ENCODE results near the gene SHCBP1.

- TF ChIP-seq CTCF (IDR thresholded peaks at IDR 0.05) (no peak), POLR2A (IDR thresholded peaks at IDR 0.05) (no peak)
Measured at GRCh38 chr16:46632778-46633733, 11.9 kb upstream of the SHCBP1 start.

All from thyroid gland (tissue), 4 donors.